A549 treated with dexamethasone at 1 μM for 4 hours (cell line): Measurements from ENCODE around the gene TRAPPC8. TPM values are rescaled to one million over a fixed set of nuclear protein-coding genes. Genes with fewer than 3 reads are reported as not detected.

Experiments used
- total RNA-seq: library from RNA; stranded (reverse); fragments of 200-300 nt; extraction: Qiagen RNA extraction; gene quantifications from 5 replicates; pipeline ENCODE4 v1.2.3, GENCODE V29; 2022

TRAPPC8 gene, protein sequence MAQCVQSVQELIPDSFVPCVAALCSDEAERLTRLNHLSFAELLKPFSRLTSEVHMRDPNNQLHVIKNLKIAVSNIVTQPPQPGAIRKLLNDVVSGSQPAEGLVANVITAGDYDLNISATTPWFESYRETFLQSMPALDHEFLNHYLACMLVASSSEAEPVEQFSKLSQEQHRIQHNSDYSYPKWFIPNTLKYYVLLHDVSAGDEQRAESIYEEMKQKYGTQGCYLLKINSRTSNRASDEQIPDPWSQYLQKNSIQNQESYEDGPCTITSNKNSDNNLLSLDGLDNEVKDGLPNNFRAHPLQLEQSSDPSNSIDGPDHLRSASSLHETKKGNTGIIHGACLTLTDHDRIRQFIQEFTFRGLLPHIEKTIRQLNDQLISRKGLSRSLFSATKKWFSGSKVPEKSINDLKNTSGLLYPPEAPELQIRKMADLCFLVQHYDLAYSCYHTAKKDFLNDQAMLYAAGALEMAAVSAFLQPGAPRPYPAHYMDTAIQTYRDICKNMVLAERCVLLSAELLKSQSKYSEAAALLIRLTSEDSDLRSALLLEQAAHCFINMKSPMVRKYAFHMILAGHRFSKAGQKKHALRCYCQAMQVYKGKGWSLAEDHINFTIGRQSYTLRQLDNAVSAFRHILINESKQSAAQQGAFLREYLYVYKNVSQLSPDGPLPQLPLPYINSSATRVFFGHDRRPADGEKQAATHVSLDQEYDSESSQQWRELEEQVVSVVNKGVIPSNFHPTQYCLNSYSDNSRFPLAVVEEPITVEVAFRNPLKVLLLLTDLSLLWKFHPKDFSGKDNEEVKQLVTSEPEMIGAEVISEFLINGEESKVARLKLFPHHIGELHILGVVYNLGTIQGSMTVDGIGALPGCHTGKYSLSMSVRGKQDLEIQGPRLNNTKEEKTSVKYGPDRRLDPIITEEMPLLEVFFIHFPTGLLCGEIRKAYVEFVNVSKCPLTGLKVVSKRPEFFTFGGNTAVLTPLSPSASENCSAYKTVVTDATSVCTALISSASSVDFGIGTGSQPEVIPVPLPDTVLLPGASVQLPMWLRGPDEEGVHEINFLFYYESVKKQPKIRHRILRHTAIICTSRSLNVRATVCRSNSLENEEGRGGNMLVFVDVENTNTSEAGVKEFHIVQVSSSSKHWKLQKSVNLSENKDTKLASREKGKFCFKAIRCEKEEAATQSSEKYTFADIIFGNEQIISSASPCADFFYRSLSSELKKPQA (N-terminal part only)
- 11.7 to 14.1 TPM (median 13.5 TPM) in 5 replicates for total RNA-seq

DNA sequence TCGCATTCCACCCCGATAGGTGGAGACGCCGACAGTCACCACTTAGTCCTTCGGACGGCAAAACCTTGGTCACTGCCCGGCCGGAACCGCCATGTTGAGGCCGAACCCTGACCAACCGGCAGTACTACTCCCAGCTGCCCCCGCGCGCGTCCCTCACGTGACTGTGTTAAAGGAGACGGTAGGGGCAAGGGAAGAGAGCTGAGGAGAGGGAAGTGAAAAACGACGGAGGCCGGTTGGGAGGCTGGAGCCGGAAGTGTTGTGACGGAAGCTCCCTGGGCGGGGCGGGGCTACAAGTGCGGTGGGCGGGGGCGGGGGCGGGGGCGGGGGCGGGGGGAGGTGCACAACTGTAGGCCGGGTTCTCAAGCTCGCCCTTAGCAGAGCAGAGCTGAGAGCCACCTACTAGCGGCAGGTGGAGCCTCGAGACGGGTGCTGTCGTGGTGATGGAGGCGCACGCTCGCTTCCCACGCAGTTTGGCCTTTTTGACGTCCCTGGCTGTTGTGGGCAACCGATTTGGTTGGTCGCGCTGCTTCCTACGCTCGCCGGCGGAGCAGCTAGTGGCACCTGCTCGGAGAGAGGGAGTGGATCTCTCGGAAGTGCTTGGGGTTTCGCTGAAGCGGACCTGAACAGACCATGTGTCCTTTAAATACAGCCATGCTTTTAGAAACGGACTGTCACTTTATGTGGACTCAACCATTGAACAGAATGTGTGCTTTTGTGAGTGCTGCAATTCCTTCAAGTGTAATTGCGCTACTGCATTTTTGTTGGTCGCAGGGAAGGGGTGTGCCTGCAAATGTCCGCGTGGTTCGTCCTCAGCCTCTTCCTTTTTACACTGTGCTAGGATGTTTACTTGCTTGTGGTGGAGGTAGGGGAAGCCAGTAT lies at the start of gene TRAPPC8:
Gene TRAPPC8, minus strand, starts transcription at position 130 of the 879 bp plus-strand sequence. CDS start 364 bp downstream, outside the sequence.

Other genes starting within 250 kb of the TRAPPC8 start
- not detected in 5 replicates for gene SLC25A52, start 182.2 kb downstream of the TRAPPC8 start, total RNA-seq
- gene RNF125, start 75.7 kb upstream of the TRAPPC8 start, total RNA-seq, result 0.21 to 0.60 TPM (median 0.25 TPM) in 5 replicates
- gene RNF138, start 148.7 kb upstream of the TRAPPC8 start, total RNA-seq, result 11.0 to 17.7 TPM (median 15.9 TPM) in 5 replicates
- 0.05 to 0.09 TPM (median 0.08 TPM) in 3 of 5 replicates, not detected in the others for gene MEP1B, start 246.9 kb upstream of the TRAPPC8 start, total RNA-seq